K562 (cell line): Measurements from ENCODE around the gene IFT172. TPM values are rescaled to one million over a fixed set of nuclear protein-coding genes. Genes with fewer than 3 reads are reported as not detected.

Experiments
- ATAC-seq: fragments of 200-7000 bp; cut with Tn5 transposase; 3 replicates; pipeline ENCODE4 v1.9.1; 2020; ENCODE audit warnings: moderate library complexity
- BruUV-seq: library from RNA; stranded (reverse); fragments of 400-500 nt; replicated peaks from 2 replicates; lab custom pipeline; 2021; lab: Mats Ljungman, UMichigan
- CTCF ChIA-PET: fragments of 300-600 bp; formaldehyde crosslinking; extraction: SDS; loops from one replicate; lab custom pipeline; 2021; ENCODE audit warnings: low intra/inter-chr PET ratio; lab: Yijun Ruan, JAX
- POLR2A ChIA-PET: fragments of 300-600, 350-650 bp; sonication (Branson Sonifier 250); formaldehyde crosslinking; extraction: SDS; loops from one replicate; lab custom pipeline; 2021; ENCODE audit warnings: antibody characterized with exemption, inconsistent platforms; lab: Yijun Ruan, JAX
- DNase-seq, 4 experiments: peaks; one replicate each; pipeline versions ENCODE4 v3.0.0 to v3.0.0-alpha.2; 2011 to 2018; ENCODE audit warnings: low spot score in 3 of 4, mixed read lengths in 3 of 4; ENCODE audit errors: extremely low read depth in 1 of 4
- FAIRE-seq: peaks from 2 replicates; lab custom pipeline; 2011; peaks lifted over from hg19 to GRCh38; lab: Jason Lieb, UNC
- H2AFZ ChIP-seq: 2 replicates; pipeline ENCODE4 v1.6.0; 2011; ENCODE audit warnings: low read depth, low read length, control low read depth, inconsistent platforms
- H3K27ac ChIP-seq: fragments of 200-600 bp; 3 replicates; pipeline ENCODE4 v1.8.0; 2011; ENCODE audit warnings: low read depth, mild to moderate bottlenecking, control low read depth, inconsistent platforms, low read length, moderate library complexity, mixed read lengths; ENCODE audit errors: extremely low read depth
- H3K27me3 ChIP-seq, 2 experiments: fragments of 300-600 bp in 1 of 2; 2 replicates in 1 of 2; 3 replicates in 1 of 2; pipeline versions ENCODE4 v1.6.0 to v1.8.0; 2011; ENCODE audit warnings: inconsistent platforms in 2 of 2, low read length in 2 of 2, mild to moderate bottlenecking in 1 of 2, mixed read lengths in 1 of 2, moderate library complexity in 1 of 2; ENCODE audit not compliant: control insufficient read depth in 2 of 2, insufficient read depth in 2 of 2
- H3K36me3 ChIP-seq: fragments of 300-600 bp; 3 replicates; pipeline ENCODE4 v1.8.0; 2011; ENCODE audit warnings: mild to moderate bottlenecking, low read length, inconsistent platforms; ENCODE audit not compliant: control insufficient read depth, insufficient read depth
- H3K4me1 ChIP-seq, 2 experiments: fragments of 200-600 bp in 1 of 2; replicated peaks in 1 of 2; 2 replicates in 1 of 2; 3 replicates in 1 of 2; pipeline versions ENCODE4 v1.5.1 to v1.8.0; 2011; ENCODE audit warnings: inconsistent platforms in 2 of 2, low read length in 2 of 2, mild to moderate bottlenecking in 1 of 2, mixed read lengths in 1 of 2, moderate library complexity in 1 of 2; ENCODE audit not compliant: control insufficient read depth in 2 of 2, insufficient read depth in 2 of 2
- H3K4me2 ChIP-seq: 2 replicates; pipeline ENCODE4 v1.6.1; 2011; ENCODE audit warnings: low read length, control low read depth, inconsistent platforms, mixed read lengths; ENCODE audit not compliant: insufficient read depth
- H3K4me3 ChIP-seq: fragments of 200-600 bp; sonication (generic), shearing (Covaris generic); 2 replicates; pipeline ENCODE4 v1.5.1; 2016; ENCODE audit warnings: control low read depth, inconsistent platforms
- H3K79me2 ChIP-seq: fragments of 200-600 bp; 3 replicates; pipeline ENCODE4 v1.8.0; 2011; ENCODE audit warnings: low read length, inconsistent platforms; ENCODE audit not compliant: control insufficient read depth, insufficient read depth
- H3K9ac ChIP-seq, 2 experiments: 2 replicates each; pipeline versions ENCODE4 v1.6.0 to v1.6.1; 2011; ENCODE audit warnings: low read depth in 2 of 2, low read length in 2 of 2, control low read depth in 1 of 2, inconsistent platforms in 1 of 2, mild to moderate bottlenecking in 1 of 2, mixed read lengths in 1 of 2; ENCODE audit not compliant: insufficient read depth in 1 of 2
- H3K9me1 ChIP-seq: one replicate; pipeline ENCODE4 v1.6.0; 2011; ENCODE audit warnings: inconsistent platforms, mild to moderate bottlenecking, low read length, moderate library complexity; ENCODE audit not compliant: control insufficient read depth, insufficient read depth
- H3K9me3 ChIP-seq: replicated peaks from 2 replicates; pipeline ENCODE4 v1.5.1; 2011; ENCODE audit warnings: low read depth, low read length, inconsistent platforms; ENCODE audit not compliant: control insufficient read depth, insufficient read depth
- H4K20me1 ChIP-seq: replicated peaks from 2 replicates; pipeline ENCODE4 v1.6.1; 2011; ENCODE audit warnings: low read length, inconsistent platforms, mixed read lengths; ENCODE audit not compliant: control insufficient read depth, insufficient read depth
- JUN ChIP-seq, 2 experiments: sonication (generic) in 1 of 2; formaldehyde crosslinking in 1 of 2; IDR thresholded peaks; 2 replicates each; pipeline versions ENCODE4 v1.6.1 to v1.8.0; 2012 to 2022; ENCODE audit warnings: borderline replicate concordance in 2 of 2, mild to moderate bottlenecking in 2 of 2, improper control_type of control experiment in 1 of 2, low read depth in 1 of 2, low read length in 1 of 2, missing genetic modification reagents in 1 of 2
- KLF13 ChIP-seq: fragments of 450-650 bp; IDR thresholded peaks from 2 replicates; pipeline ENCODE4 v1.6.1; 2016; ENCODE audit warnings: missing genetic modification characterization, low read depth, mild to moderate bottlenecking, missing compliant biosample characterization, moderate library complexity, borderline replicate concordance
- ZBTB33 ChIP-seq: sonication (generic); formaldehyde crosslinking; IDR thresholded peaks from 2 replicates; pipeline ENCODE4 v1.8.1; 2023; ENCODE audit warnings: mild to moderate bottlenecking, missing genetic modification reagents
- ZNF12 ChIP-seq: sonication (generic); formaldehyde crosslinking; IDR thresholded peaks from 2 replicates; pipeline ENCODE4 v1.4.0; 2020; ENCODE audit warnings: mild to moderate bottlenecking, missing genetic modification reagents
- ZNF764 ChIP-seq: fragments of 250-450 bp; sonication (Bioruptor Pico); IDR thresholded peaks from 2 replicates; pipeline ENCODE4 v1.4.0; 2020; ENCODE audit warnings: low read depth, mild to moderate bottlenecking, moderate library complexity
- WGBS: fragments of 100-300 bp; shearing (Covaris generic); methylation state at CpG from one replicate; pipeline ENCODE4 v1.1.6; 2016; ENCODE audit warnings: low coverage, mixed read lengths; ENCODE audit not compliant: insufficient coverage; ENCODE audit errors: missing lambda C conversion rate; 5-methylcytosine and 5-hydroxymethylcytosine counted together
- in situ Hi-C: fragments of 300-500 bp; cut with MboI; formaldehyde crosslinking; loops from 4 replicates; pipeline ENCODE4 v1.15.0; 2018; ENCODE audit warnings: inconsistent platforms, mixed read lengths
- intact Hi-C: fragments of 100-400 bp; cut with micrococcal nuclease; formaldehyde crosslinking; loops from 2 replicates; pipeline ENCODE4 v1.14.2; 2022
- polyA plus RNA-seq, 8 experiments: library from polyadenylated mRNA; depleted of rRNA in 4 of 8; stranded (reverse) in 5 of 8; unstranded in 3 of 8; fragments of >200 nt; fragmentation: Nextera tagmentation in 2 of 8; fragmentation: Illumina TruSeq in 1 of 8; extraction: Ambion mirVana in 2 of 8; extraction: Trizol in 1 of 8; gene quantifications; 2 replicates each; pipeline versions ENCODE4 v1.2.1 to v1.2.3, GENCODE V29; 2011 to 2014; ENCODE audit warnings: inconsistent platforms in 1 of 8, missing spikeins in 1 of 8
- total RNA-seq, 7 experiments: library from RNA; depleted of rRNA in 6 of 7; stranded (reverse); fragments of >200 nt in 6 of 7; fragmentation: Illumina TruSeq in 2 of 7; extraction: Trizol in 2 of 7; gene quantifications; 2 replicates each; pipeline versions ENCODE4 v1.2.1 to v1.2.3, GENCODE V29; 2011 to 2021; ENCODE audit warnings: low replicate concordance in 1 of 7
- TF ChIP-seq, protein P1 (sequence below): fragments of 450-650 bp; IDR thresholded peaks from 2 replicates; pipeline ENCODE4 v1.6.1; 2016; ENCODE audit warnings: mild to moderate bottlenecking, moderate library complexity
- TF ChIP-seq, protein P2 (sequence below): fragments of 250-450 bp; sonication (Bioruptor Pico); IDR thresholded peaks from 2 replicates; pipeline ENCODE4 v1.4.0; 2020

The IFT172 gene
- total and polyA plus RNA-seq, 9 of the 15 experiments (the other 6 are each of a cell fraction or from before 2014, with no cell fraction given): 5.6 to 19.1 (median 13.5) TPM

- H3K27me3 ChIP-seq: no peaks in the 10 kb centered on the region
- ChIA-PET CTCF (no interaction called here), POLR2A (interaction anchor here (0.6 to 1.4 kb wide), 4 partner anchors 8 to 1725 kb away, joined by 3 to 7 read pairs (median 4); no protein-coding TSS in a partner anchor)
- no peak overlapping the region for H3K4me2 ChIP-seq
- DNase-seq (no peak), ATAC-seq (no peak), FAIRE-seq (no peak)
- no peak overlapping the region for H3K4me3 ChIP-seq
- intact Hi-C loops (no loop called here), in situ Hi-C loops (no loop called here)
- no peaks in the 10 kb centered on the region for H3K36me3 ChIP-seq
- H3K9ac ChIP-seq: no peak overlapping the region; a peak in 1 of 4 replicates
- no peaks in the 10 kb centered on the region for H3K79me2 ChIP-seq
- no peaks in the 10 kb centered on the region for H3K9me3 ChIP-seq
- WGBS: 27% methylated on average over 6 of the region's 6 CpGs
- no peak overlapping the region for H2AFZ ChIP-seq
- H3K4me1 ChIP-seq: no peaks in the 10 kb centered on the region
- H4K20me1 ChIP-seq: no peaks in the 10 kb centered on the region
- no peak overlapping the region for H3K27ac ChIP-seq
- no TSS peak for BruUV-seq
- no peaks in the 10 kb centered on the region for H3K9me1 ChIP-seq
- TF ChIP-seq ZBTB33 (CRISPR knock-in tag) (no peak), ZNF12 (CRISPR knock-in tag) (no peak), KLF13 (tag) (no peak), JUN (IDR thresholded peaks at IDR 0.05; ENCODE audit: borderline replicate concordance, low read depth, low read length) (no peak), JUN (CRISPR knock-in tag; IDR thresholded peaks at IDR 0.05; ENCODE audit: borderline replicate concordance) (no peak), ZNF764 (CRISPR knock-in tag) (no peak)
- TF ChIP-seq, protein P1, sequence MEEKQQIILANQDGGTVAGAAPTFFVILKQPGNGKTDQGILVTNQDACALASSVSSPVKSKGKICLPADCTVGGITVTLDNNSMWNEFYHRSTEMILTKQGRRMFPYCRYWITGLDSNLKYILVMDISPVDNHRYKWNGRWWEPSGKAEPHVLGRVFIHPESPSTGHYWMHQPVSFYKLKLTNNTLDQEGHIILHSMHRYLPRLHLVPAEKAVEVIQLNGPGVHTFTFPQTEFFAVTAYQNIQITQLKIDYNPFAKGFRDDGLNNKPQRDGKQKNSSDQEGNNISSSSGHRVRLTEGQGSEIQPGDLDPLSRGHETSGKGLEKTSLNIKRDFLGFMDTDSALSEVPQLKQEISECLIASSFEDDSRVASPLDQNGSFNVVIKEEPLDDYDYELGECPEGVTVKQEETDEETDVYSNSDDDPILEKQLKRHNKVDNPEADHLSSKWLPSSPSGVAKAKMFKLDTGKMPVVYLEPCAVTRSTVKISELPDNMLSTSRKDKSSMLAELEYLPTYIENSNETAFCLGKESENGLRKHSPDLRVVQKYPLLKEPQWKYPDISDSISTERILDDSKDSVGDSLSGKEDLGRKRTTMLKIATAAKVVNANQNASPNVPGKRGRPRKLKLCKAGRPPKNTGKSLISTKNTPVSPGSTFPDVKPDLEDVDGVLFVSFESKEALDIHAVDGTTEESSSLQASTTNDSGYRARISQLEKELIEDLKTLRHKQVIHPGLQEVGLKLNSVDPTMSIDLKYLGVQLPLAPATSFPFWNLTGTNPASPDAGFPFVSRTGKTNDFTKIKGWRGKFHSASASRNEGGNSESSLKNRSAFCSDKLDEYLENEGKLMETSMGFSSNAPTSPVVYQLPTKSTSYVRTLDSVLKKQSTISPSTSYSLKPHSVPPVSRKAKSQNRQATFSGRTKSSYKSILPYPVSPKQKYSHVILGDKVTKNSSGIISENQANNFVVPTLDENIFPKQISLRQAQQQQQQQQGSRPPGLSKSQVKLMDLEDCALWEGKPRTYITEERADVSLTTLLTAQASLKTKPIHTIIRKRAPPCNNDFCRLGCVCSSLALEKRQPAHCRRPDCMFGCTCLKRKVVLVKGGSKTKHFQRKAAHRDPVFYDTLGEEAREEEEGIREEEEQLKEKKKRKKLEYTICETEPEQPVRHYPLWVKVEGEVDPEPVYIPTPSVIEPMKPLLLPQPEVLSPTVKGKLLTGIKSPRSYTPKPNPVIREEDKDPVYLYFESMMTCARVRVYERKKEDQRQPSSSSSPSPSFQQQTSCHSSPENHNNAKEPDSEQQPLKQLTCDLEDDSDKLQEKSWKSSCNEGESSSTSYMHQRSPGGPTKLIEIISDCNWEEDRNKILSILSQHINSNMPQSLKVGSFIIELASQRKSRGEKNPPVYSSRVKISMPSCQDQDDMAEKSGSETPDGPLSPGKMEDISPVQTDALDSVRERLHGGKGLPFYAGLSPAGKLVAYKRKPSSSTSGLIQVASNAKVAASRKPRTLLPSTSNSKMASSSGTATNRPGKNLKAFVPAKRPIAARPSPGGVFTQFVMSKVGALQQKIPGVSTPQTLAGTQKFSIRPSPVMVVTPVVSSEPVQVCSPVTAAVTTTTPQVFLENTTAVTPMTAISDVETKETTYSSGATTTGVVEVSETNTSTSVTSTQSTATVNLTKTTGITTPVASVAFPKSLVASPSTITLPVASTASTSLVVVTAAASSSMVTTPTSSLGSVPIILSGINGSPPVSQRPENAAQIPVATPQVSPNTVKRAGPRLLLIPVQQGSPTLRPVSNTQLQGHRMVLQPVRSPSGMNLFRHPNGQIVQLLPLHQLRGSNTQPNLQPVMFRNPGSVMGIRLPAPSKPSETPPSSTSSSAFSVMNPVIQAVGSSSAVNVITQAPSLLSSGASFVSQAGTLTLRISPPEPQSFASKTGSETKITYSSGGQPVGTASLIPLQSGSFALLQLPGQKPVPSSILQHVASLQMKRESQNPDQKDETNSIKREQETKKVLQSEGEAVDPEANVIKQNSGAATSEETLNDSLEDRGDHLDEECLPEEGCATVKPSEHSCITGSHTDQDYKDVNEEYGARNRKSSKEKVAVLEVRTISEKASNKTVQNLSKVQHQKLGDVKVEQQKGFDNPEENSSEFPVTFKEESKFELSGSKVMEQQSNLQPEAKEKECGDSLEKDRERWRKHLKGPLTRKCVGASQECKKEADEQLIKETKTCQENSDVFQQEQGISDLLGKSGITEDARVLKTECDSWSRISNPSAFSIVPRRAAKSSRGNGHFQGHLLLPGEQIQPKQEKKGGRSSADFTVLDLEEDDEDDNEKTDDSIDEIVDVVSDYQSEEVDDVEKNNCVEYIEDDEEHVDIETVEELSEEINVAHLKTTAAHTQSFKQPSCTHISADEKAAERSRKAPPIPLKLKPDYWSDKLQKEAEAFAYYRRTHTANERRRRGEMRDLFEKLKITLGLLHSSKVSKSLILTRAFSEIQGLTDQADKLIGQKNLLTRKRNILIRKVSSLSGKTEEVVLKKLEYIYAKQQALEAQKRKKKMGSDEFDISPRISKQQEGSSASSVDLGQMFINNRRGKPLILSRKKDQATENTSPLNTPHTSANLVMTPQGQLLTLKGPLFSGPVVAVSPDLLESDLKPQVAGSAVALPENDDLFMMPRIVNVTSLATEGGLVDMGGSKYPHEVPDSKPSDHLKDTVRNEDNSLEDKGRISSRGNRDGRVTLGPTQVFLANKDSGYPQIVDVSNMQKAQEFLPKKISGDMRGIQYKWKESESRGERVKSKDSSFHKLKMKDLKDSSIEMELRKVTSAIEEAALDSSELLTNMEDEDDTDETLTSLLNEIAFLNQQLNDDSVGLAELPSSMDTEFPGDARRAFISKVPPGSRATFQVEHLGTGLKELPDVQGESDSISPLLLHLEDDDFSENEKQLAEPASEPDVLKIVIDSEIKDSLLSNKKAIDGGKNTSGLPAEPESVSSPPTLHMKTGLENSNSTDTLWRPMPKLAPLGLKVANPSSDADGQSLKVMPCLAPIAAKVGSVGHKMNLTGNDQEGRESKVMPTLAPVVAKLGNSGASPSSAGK: no peak
- TF ChIP-seq, protein P2, sequence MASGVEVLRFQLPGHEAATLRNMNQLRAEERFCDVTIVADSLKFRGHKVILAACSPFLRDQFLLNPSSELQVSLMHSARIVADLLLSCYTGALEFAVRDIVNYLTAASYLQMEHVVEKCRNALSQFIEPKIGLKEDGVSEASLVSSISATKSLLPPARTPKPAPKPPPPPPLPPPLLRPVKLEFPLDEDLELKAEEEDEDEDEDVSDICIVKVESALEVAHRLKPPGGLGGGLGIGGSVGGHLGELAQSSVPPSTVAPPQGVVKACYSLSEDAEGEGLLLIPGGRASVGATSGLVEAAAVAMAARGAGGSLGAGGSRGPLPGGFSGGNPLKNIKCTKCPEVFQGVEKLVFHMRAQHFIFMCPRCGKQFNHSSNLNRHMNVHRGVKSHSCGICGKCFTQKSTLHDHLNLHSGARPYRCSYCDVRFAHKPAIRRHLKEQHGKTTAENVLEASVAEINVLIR (CRISPR knock-in tag): no peak
Observed at GRCh38 chr2:27506587-27506986, 17.0 kb upstream of the IFT172 start.
